ENCODE measurements around the gene PPP5C. TPM values are rescaled to one million over a fixed set of nuclear protein-coding genes. Genes with fewer than 3 reads are reported as not detected.

PPP5C gene
- total and polyA plus RNA-seq, 2 experiments from 2014 or later = 120 to 130 TPM

GRCh38 chr19:46404753-46405468 lies 58.0 kb downstream of the PPP5C start:
- Histone ChIP-seq H3K27ac (peak overlapping the region; percentile 36), H3K4me3 (peak overlapping the region; percentile 7)

GRCh38 chr19:46406976-46407375 lies 60.1 kb downstream of the PPP5C start:
- TF ChIP-seq CTCF (IDR thresholded peaks at IDR 0.05; ENCODE audit: low read depth, low read length) = no peak
- no peaks in the 10 kb centered on the region for H3K27me3 ChIP-seq
- no peaks in the 10 kb centered on the region for H3K9me3 ChIP-seq (ENCODE audit: low read depth)
- H3K36me3 ChIP-seq = no peaks in the 10 kb centered on the region
- no peak for DNase-seq (ENCODE audit: low read depth in 1 of 2, low spot score in 1 of 2)
- H3K27ac ChIP-seq = no peak overlapping the region
- H3K4me1 ChIP-seq (ENCODE audit: low read depth) = peaks cover 35% of the 10 kb centered on the region
- H3K4me3 ChIP-seq = no peak overlapping the region

More at GRCh38 chr19:46404753-46405468, 58.0 kb downstream of the PPP5C start:
- Histone ChIP-seq H3K36me3 (no peaks in the 10 kb centered on the region), H3K27me3 (no peaks in the 10 kb centered on the region), H3K9me3 (ENCODE audit: low read depth) (no peaks in the 10 kb centered on the region), H3K4me1 (ENCODE audit: low read depth) (peaks cover 25% of the 10 kb centered on the region)
- peak; percentile 37 for TF ChIP-seq CTCF (IDR thresholded peaks at IDR 0.05; ENCODE audit: low read depth, low read length)
- DNase-seq (ENCODE audit: low read depth in 1 of 2, low spot score in 1 of 2) = peak; percentile 61 to 81

- Histone ChIP-seq H3K4me3 (no peak overlapping the region), H3K4me1 (ENCODE audit: low read depth) (peaks cover 35% of the 10 kb centered on the region), H3K9me3 (ENCODE audit: low read depth) (no peaks in the 10 kb centered on the region), H3K36me3 (no peaks in the 10 kb centered on the region), H3K27me3 (no peaks in the 10 kb centered on the region), H3K27ac (peak overlapping the region; percentile 76)
- DNase-seq (ENCODE audit: low read depth in 1 of 2, low spot score in 1 of 2) = peak in 1 of 2 donors; percentile 29
- TF ChIP-seq CTCF (IDR thresholded peaks at IDR 0.05; ENCODE audit: low read depth, low read length) = no peak
Measured at GRCh38 chr19:46407856-46408663, 61.2 kb downstream of the PPP5C start.

GRCh38 chr19:46408664-46409039 lies 61.8 kb downstream of the PPP5C start:
- H3K36me3 ChIP-seq = no peaks in the 10 kb centered on the region
- no peaks in the 10 kb centered on the region for H3K9me3 ChIP-seq (ENCODE audit: low read depth)
- H3K27ac ChIP-seq = peak overlapping the region; percentile 76
- peak; percentile 73 to 79 for DNase-seq (ENCODE audit: low read depth in 1 of 2, low spot score in 1 of 2)
- H3K4me1 ChIP-seq (ENCODE audit: low read depth) = peaks cover 33% of the 10 kb centered on the region
- no peak overlapping the region for H3K4me3 ChIP-seq
- H3K27me3 ChIP-seq = no peaks in the 10 kb centered on the region
- TF ChIP-seq CTCF (IDR thresholded peaks at IDR 0.05; ENCODE audit: low read depth, low read length) = no peak

- DNase-seq (ENCODE audit: low read depth in 1 of 2, low spot score in 1 of 2) = no peak
- peaks cover 37% of the 10 kb centered on the region for H3K4me1 ChIP-seq (ENCODE audit: low read depth)
- no peaks in the 10 kb centered on the region for H3K36me3 ChIP-seq
- H3K4me3 ChIP-seq = no peak overlapping the region
- H3K27me3 ChIP-seq = no peaks in the 10 kb centered on the region
- no peaks in the 10 kb centered on the region for H3K9me3 ChIP-seq (ENCODE audit: low read depth)
- TF ChIP-seq CTCF (IDR thresholded peaks at IDR 0.05; ENCODE audit: low read depth, low read length) = no peak
- H3K27ac ChIP-seq = peak overlapping the region; percentile 61
Measured at GRCh38 chr19:46409191-46409590, 62.3 kb downstream of the PPP5C start.
